HCT116 (cell line): ENCODE measurements around the gene GZF1. TPM values are rescaled to one million over a fixed set of nuclear protein-coding genes. Genes with fewer than 3 reads are reported as not detected.
"Not testable (repeated sequence)": the region's sequence is repeated elsewhere in the genome, so short reads cannot be mapped to it uniquely, and the experiment has no call there.

Source experiments
- ATAC-seq: fragments of 200-7000 bp; cut with Tn5 transposase; 2 replicates; pipeline ENCODE4 v1.9.1; 2020; ENCODE audit warnings: mild to moderate bottlenecking, moderate library complexity
- BruUV-seq: library from RNA; stranded (reverse); fragments of 400-500 nt; replicated peaks from 2 replicates; lab custom pipeline; 2021; lab: Mats Ljungman, UMichigan
- CTCF ChIA-PET: fragments of 300-600 bp; sonication (Branson Sonifier 250); formaldehyde crosslinking; loops from one replicate; lab custom pipeline; 2021; ENCODE audit warnings: antibody characterized with exemption; lab: Charles Lee
- POLR2A ChIA-PET: fragments of 300-600, 350-600 bp; sonication (Branson Sonifier 250); formaldehyde crosslinking; loops from one replicate; lab custom pipeline; 2021; ENCODE audit warnings: antibody characterized with exemption; lab: Charles Lee
- RAD21 ChIA-PET, 2 experiments: fragments of 300-600 bp; sonication (Branson Sonifier 250); formaldehyde crosslinking; loops; one replicate each; lab custom pipeline; 2023; ENCODE audit warnings: low total read pairs in 2 of 2; ENCODE audit not compliant: uncharacterized antibody in 2 of 2, unreplicated experiment in 2 of 2, low non-redundant PET in 1 of 2; lab: Charles Lee
- DNase-seq: peaks from one replicate; pipeline ENCODE4 v3.0.0-alpha.2; 2010; ENCODE audit warnings: low read depth, low spot score
- H2AFZ ChIP-seq: fragments of 200-600 bp; shearing (Covaris generic), sonication (generic); 2 replicates; pipeline ENCODE4 v1.6.1; 2017; ENCODE audit warnings: low read depth, mixed run types, mixed read lengths, antibody characterized with exemption, low read length; ENCODE audit not compliant: poor library complexity, severe bottlenecking
- H3K27ac ChIP-seq: 2 replicates; pipeline ENCODE4 v1.5.1; 2012; ENCODE audit warnings: low read depth, low read length
- H3K27me3 ChIP-seq: fragments of 200-600 bp; sonication (generic); 2 replicates; pipeline ENCODE4 v1.6.1; 2016; ENCODE audit warnings: mixed run types, low read length, mixed read lengths; ENCODE audit not compliant: insufficient read depth
- H3K36me3 ChIP-seq, 2 experiments: fragments of 200-500 bp in 1 of 2; fragments of 200-600 bp in 1 of 2; sonication (Bioruptor generic) in 1 of 2; sonication (generic) in 1 of 2; 2 replicates each; pipeline versions ENCODE4 v1.5.1 to v1.6.1; 2014 to 2016; ENCODE audit warnings: low read length in 2 of 2, inconsistent platforms in 1 of 2, mixed read lengths in 1 of 2, mixed run types in 1 of 2; ENCODE audit not compliant: insufficient read depth in 2 of 2, control insufficient read depth in 1 of 2
- H3K4me1 ChIP-seq, 2 experiments: fragments of 200-600 bp in 1 of 2; sonication (generic) in 1 of 2; 2 replicates each; pipeline versions ENCODE4 v1.5.1 to v1.6.1; 2012 to 2017; ENCODE audit warnings: low read length in 2 of 2, inconsistent platforms in 1 of 2, mild to moderate bottlenecking in 1 of 2, mixed read lengths in 1 of 2, mixed run types in 1 of 2, moderate library complexity in 1 of 2; ENCODE audit not compliant: insufficient read depth in 2 of 2, control insufficient read depth in 1 of 2
- H3K4me2 ChIP-seq: fragments of 200-600 bp; sonication (generic); 2 replicates; pipeline ENCODE4 v1.6.1; 2017; ENCODE audit warnings: mixed run types, low read length, mixed read lengths
- H3K4me3 ChIP-seq, 2 experiments: fragments of 200-600 bp in 1 of 2; sonication (generic) in 1 of 2; replicated peaks in 1 of 2; 2 replicates each; pipeline ENCODE4 v1.5.1; 2011 to 2016; ENCODE audit warnings: low read length in 2 of 2, control low read depth in 1 of 2, low read depth in 1 of 2, mild to moderate bottlenecking in 1 of 2, mixed read lengths in 1 of 2, mixed run types in 1 of 2
- H3K79me2 ChIP-seq: fragments of 200-600 bp; sonication (generic); 2 replicates; pipeline ENCODE4 v1.6.1; 2017; ENCODE audit warnings: mild to moderate bottlenecking, mixed run types, low read length, moderate library complexity, mixed read lengths; ENCODE audit not compliant: insufficient read depth
- H3K9ac ChIP-seq: fragments of 200-600 bp; sonication (generic); 2 replicates; pipeline ENCODE4 v1.6.1; 2016; ENCODE audit warnings: low read length, mixed read lengths
- H3K9me2 ChIP-seq: fragments of 200-600 bp; sonication (generic), shearing (Covaris generic); 2 replicates; pipeline ENCODE4 v1.6.1; 2017; ENCODE audit warnings: mixed run types, mild to moderate bottlenecking, moderate library complexity; ENCODE audit not compliant: insufficient read depth
- H3K9me3 ChIP-seq, 2 experiments: fragments of 200-500 bp in 1 of 2; fragments of 200-600 bp in 1 of 2; sonication (Bioruptor generic) in 1 of 2; sonication (generic) in 1 of 2; 2 replicates each; pipeline ENCODE4 v1.6.1; 2014 to 2017; ENCODE audit warnings: low read length in 2 of 2, mixed read lengths in 2 of 2, inconsistent platforms in 1 of 2, low read depth in 1 of 2, mild to moderate bottlenecking in 1 of 2, mixed run types in 1 of 2, moderate library complexity in 1 of 2; ENCODE audit not compliant: control insufficient read depth in 1 of 2, insufficient read depth in 1 of 2
- H4K20me1 ChIP-seq: fragments of 200-600 bp; sonication (generic), shearing (Covaris generic); 2 replicates; pipeline ENCODE4 v1.6.1; 2017; ENCODE audit warnings: mixed run types, mild to moderate bottlenecking, moderate library complexity; ENCODE audit not compliant: insufficient read depth
- CBX3 ChIP-seq: IDR thresholded peaks from 2 replicates; pipeline ENCODE4 v1.6.1; 2012; ENCODE audit warnings: low read depth
- EGR1 ChIP-seq: IDR thresholded peaks from 2 replicates; pipeline ENCODE4 v1.6.1; 2012; ENCODE audit warnings: low read depth
- ELF1 ChIP-seq: IDR thresholded peaks from 2 replicates; pipeline ENCODE4 v1.6.1; 2012; ENCODE audit warnings: low read depth, borderline replicate concordance
- FOSL1 ChIP-seq: IDR thresholded peaks from 2 replicates; pipeline ENCODE4 v1.6.1; 2012; ENCODE audit warnings: low read depth
- RAD21 ChIP-seq: IDR thresholded peaks from 2 replicates; pipeline ENCODE4 v1.6.1; 2012; ENCODE audit warnings: low read depth, mild to moderate bottlenecking
- TCF7L2 ChIP-seq: IDR thresholded peaks from 2 replicates; pipeline ENCODE4 v1.7.0; 2011; ENCODE audit warnings: borderline replicate concordance, inconsistent platforms; ENCODE audit not compliant: insufficient read depth, insufficient read length; ENCODE audit errors: extremely low read depth
- YY1 ChIP-seq: IDR thresholded peaks from 2 replicates; pipeline ENCODE4 v1.6.1; 2011; ENCODE audit warnings: low read length, low read depth, moderate library complexity, mild to moderate bottlenecking; ENCODE audit not compliant: insufficient replicate concordance; ENCODE audit errors: extremely low read depth
- ZFX ChIP-seq: fragments of 450-650 bp; IDR thresholded peaks from 2 replicates; pipeline ENCODE4 v1.6.1; 2017
- intact Hi-C: fragments of 100-400 bp; cut with micrococcal nuclease; formaldehyde crosslinking; loops from 2 replicates; pipeline ENCODE4 v1.10.0; 2022
- total RNA-seq: library from RNA; stranded (reverse); gene quantifications from one replicate; pipeline ENCODE4 v1.2.1, GENCODE V29; 2021; ENCODE audit not compliant: unreplicated experiment
- TF ChIP-seq, protein P1 (sequence below): IDR thresholded peaks from 2 replicates; pipeline ENCODE4 v1.6.1; 2012; ENCODE audit warnings: low read depth
- TF ChIP-seq, protein P2 (sequence below), 3 experiments: fragments of 200-600 bp in 1 of 3; sonication (generic) in 1 of 3; IDR thresholded peaks in 2 of 3; conservative IDR thresholded peaks in 1 of 3; 2 replicates each; pipeline ENCODE4 v1.5.1; 2012 to 2017; ENCODE audit warnings: low read depth in 2 of 3, low read length in 2 of 3, antibody characterized with exemption in 1 of 3, borderline replicate concordance in 1 of 3, control low read depth in 1 of 3, mild to moderate bottlenecking in 1 of 3, mixed read lengths in 1 of 3, mixed run types in 1 of 3, moderate library complexity in 1 of 3; ENCODE audit not compliant: insufficient read depth in 1 of 3

The GZF1 gene
- total RNA-seq, 1 experiment from 2014 or later: 10.4 TPM

DNA sequence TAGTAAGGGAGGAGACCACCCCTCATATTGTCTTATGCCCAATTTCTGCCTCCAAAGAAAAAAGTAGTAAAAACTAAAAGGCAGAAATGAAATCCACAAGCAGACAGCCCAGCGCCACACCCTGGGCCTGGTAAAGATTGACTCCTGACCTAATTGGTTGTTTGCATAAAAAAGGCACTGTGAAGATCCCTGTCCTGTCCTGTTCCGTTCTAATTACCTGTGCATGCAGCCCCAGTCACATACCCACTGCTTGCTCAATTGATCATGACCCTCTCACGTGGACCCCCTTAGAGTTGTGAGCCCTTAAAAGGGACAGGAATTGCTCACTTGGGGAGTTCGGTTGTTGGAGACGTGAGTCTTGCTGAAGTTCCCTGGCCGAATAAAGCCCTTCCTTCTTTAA is 13.5 kb upstream of the GZF1 start:
- H3K27me3 ChIP-seq, BruUV-seq, POLR2A ChIA-PET, ATAC-seq, DNase-seq, H3K27ac ChIP-seq, H2AFZ ChIP-seq, RAD21 ChIA-PET, H3K9me2 ChIP-seq, H3K9me3 ChIP-seq, H3K4me2 ChIP-seq, H3K36me3 ChIP-seq, H3K9ac ChIP-seq, intact Hi-C loops, H4K20me1 ChIP-seq, H3K4me3 ChIP-seq: not testable (repeated sequence)
- Histone ChIP-seq H3K79me2 (peaks cover 30% of the 10 kb centered on the region), H3K4me1 (peaks cover 15 to 24% of the 10 kb centered on the region in 2 experiments)
- CTCF ChIA-PET: interaction anchor here (3.0 kb wide), 1 partner anchor 9 kb away, joined by 25 read pairs; no protein-coding TSS in a partner anchor

- H2AFZ ChIP-seq: peak overlapping the region; percentile 65
- DNase-seq (no peak), ATAC-seq (peak; percentile 63)
- intact Hi-C loops: loop anchor here (1.0 to 10.0 kb wide), 3 partner anchors 9 to 257 kb away; no protein-coding TSS in a partner anchor
- peak overlapping the region; percentile 96 for H3K9ac ChIP-seq
- ChIA-PET RAD21 (interaction anchor here in 1 of 2 experiments (1.1 kb wide), 1 partner anchor 9 kb away, joined by 4 read pairs; no protein-coding TSS in a partner anchor), CTCF (interaction anchor here (0.6 to 3.0 kb wide), 10 partner anchors 8 to 1983 kb away, joined by 3 to 25 read pairs (median 4); no protein-coding TSS in a partner anchor), POLR2A (interaction anchor here (0.7 to 1.8 kb wide), 8 partner anchors 9 to 658 kb away, joined by 3 to 24 read pairs (median 4); partner anchors contain the start of gene GZF1)
- H3K9me3 ChIP-seq: no peaks in the 10 kb centered on the region
- H3K27ac ChIP-seq: peak overlapping the region; percentile 99
- H3K4me2 ChIP-seq: peak overlapping the region; percentile 100
- H3K4me3 ChIP-seq: peak overlapping the region; percentile 92 to 99
- peaks cover 0 to 12% of the 10 kb centered on the region in 2 experiments; a peak in 1 of 4 replicates for H3K36me3 ChIP-seq
- BruUV-seq: no TSS peak
- no peaks in the 10 kb centered on the region for H3K27me3 ChIP-seq
- no peaks in the 10 kb centered on the region for H3K9me2 ChIP-seq
- TF ChIP-seq, protein P1, sequence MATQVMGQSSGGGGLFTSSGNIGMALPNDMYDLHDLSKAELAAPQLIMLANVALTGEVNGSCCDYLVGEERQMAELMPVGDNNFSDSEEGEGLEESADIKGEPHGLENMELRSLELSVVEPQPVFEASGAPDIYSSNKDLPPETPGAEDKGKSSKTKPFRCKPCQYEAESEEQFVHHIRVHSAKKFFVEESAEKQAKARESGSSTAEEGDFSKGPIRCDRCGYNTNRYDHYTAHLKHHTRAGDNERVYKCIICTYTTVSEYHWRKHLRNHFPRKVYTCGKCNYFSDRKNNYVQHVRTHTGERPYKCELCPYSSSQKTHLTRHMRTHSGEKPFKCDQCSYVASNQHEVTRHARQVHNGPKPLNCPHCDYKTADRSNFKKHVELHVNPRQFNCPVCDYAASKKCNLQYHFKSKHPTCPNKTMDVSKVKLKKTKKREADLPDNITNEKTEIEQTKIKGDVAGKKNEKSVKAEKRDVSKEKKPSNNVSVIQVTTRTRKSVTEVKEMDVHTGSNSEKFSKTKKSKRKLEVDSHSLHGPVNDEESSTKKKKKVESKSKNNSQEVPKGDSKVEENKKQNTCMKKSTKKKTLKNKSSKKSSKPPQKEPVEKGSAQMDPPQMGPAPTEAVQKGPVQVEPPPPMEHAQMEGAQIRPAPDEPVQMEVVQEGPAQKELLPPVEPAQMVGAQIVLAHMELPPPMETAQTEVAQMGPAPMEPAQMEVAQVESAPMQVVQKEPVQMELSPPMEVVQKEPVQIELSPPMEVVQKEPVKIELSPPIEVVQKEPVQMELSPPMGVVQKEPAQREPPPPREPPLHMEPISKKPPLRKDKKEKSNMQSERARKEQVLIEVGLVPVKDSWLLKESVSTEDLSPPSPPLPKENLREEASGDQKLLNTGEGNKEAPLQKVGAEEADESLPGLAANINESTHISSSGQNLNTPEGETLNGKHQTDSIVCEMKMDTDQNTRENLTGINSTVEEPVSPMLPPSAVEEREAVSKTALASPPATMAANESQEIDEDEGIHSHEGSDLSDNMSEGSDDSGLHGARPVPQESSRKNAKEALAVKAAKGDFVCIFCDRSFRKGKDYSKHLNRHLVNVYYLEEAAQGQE: no peak
- TF ChIP-seq YY1: no peak
- TF ChIP-seq, protein P2, sequence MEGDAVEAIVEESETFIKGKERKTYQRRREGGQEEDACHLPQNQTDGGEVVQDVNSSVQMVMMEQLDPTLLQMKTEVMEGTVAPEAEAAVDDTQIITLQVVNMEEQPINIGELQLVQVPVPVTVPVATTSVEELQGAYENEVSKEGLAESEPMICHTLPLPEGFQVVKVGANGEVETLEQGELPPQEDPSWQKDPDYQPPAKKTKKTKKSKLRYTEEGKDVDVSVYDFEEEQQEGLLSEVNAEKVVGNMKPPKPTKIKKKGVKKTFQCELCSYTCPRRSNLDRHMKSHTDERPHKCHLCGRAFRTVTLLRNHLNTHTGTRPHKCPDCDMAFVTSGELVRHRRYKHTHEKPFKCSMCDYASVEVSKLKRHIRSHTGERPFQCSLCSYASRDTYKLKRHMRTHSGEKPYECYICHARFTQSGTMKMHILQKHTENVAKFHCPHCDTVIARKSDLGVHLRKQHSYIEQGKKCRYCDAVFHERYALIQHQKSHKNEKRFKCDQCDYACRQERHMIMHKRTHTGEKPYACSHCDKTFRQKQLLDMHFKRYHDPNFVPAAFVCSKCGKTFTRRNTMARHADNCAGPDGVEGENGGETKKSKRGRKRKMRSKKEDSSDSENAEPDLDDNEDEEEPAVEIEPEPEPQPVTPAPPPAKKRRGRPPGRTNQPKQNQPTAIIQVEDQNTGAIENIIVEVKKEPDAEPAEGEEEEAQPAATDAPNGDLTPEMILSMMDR (IDR thresholded peaks at IDR 0.05 in 2 of 3, conservative IDR thresholded peaks at IDR 0.05 in 1 of 3; ENCODE audit: borderline replicate concordance in 1 of 3, insufficient read depth in 1 of 3, low read depth in 2 of 3, low read length in 2 of 3): peak in 2 of 3 experiments; percentile 29 to 50; a peak in 3 of 6 replicates
- peak; percentile 37; the same call in 1 of the 2 replicates for TF ChIP-seq RAD21
- TF ChIP-seq EGR1: peak; percentile 83
- TF ChIP-seq CBX3: no peak
- TF ChIP-seq TCF7L2: no peak
- TF ChIP-seq ELF1: no peak
- no peak for TF ChIP-seq FOSL1
- TF ChIP-seq ZFX: no peak
- H3K4me1 ChIP-seq: peaks cover 15 to 24% of the 10 kb centered on the region in 2 experiments
- H3K79me2 ChIP-seq: peaks cover 40% of the 10 kb centered on the region
- peaks cover 6% of the 10 kb centered on the region; the same call in 1 of the 2 replicates for H4K20me1 ChIP-seq
These were observed 12.4 kb upstream of the GZF1 start for GRCh38 chr20:23349338-23350195.
